Measurements from ENCODE around the gene EIF3J.

Gene EIF3J

GRCh38 chr15:44603126-44603525, 66.2 kb downstream of the EIF3J start:
- H3K36me3 ChIP-seq (ENCODE audit: control insufficient read depth, insufficient read depth, low read length), result peaks cover 12% of the 10 kb centered on the region
- no peak overlapping the region for H3K27ac ChIP-seq (ENCODE audit: low read depth, low read length)
- H3K9ac ChIP-seq (ENCODE audit: low read length), result no peak overlapping the region
- no peak overlapping the region for H3K4me3 ChIP-seq (ENCODE audit: low read length)
- no peaks in the 10 kb centered on the region for H3K27me3 ChIP-seq (ENCODE audit: control insufficient read depth, insufficient read depth, low read length)
- no peaks in the 10 kb centered on the region for H3K4me1 ChIP-seq (ENCODE audit: control insufficient read depth, insufficient read depth, low read length)

GRCh38 chr15:44606740-44607139, 69.8 kb downstream of the EIF3J start:
- Histone ChIP-seq H3K4me3 (ENCODE audit: low read length) (no peak overlapping the region), H3K4me1 (ENCODE audit: control insufficient read depth, insufficient read depth, low read length) (no peaks in the 10 kb centered on the region), H3K9ac (ENCODE audit: low read length) (no peak overlapping the region), H3K27ac (ENCODE audit: low read depth, low read length) (no peak overlapping the region), H3K36me3 (ENCODE audit: control insufficient read depth, insufficient read depth, low read length) (peaks cover 13% of the 10 kb centered on the region), H3K27me3 (ENCODE audit: control insufficient read depth, insufficient read depth, low read length) (no peaks in the 10 kb centered on the region)
